ENCODE measurements around the gene FMOD. TPM values are rescaled to one million over a fixed set of nuclear protein-coding genes. Genes with fewer than 3 reads are reported as not detected.
A peak's percentile ranks its signal among the peaks of the same experiment; 100 is the strongest.
"Not testable (repeated sequence)": the region's sequence is repeated elsewhere in the genome, so short reads cannot be mapped to it uniquely, and the experiment has no call there.

The FMOD gene
- total RNA-seq, 2 donors from 2014 or later = not detected

GRCh38 chr1:203304391-203304918 lies 46.5 kb downstream of the FMOD start:
- Mint-ChIP-seq H3K36me3 (ENCODE audit: low read depth) (peaks cover 16% of the 10 kb centered on the region), H3K4me1 (peaks cover 60% of the 10 kb centered on the region), H3K4me3 (peak overlapping the region; percentile 98), H3K27me3 (no peaks in the 10 kb centered on the region), H3K27ac (peak overlapping the region; percentile 99)
- peaks cover 7% of the 10 kb centered on the region for H3K9me3 ChIP-seq (ENCODE audit: control insufficient read depth, low read length, poor library complexity, severe bottlenecking)
- ATAC-seq (no peak), DNase-seq (no peak)

GRCh38 chr1:203302894-203303293 lies 48.0 kb downstream of the FMOD start:
- Mint-ChIP-seq H3K27ac (peak overlapping the region; percentile 99), H3K36me3 (ENCODE audit: low read depth) (peaks cover 12% of the 10 kb centered on the region), H3K4me1 (peaks cover 54% of the 10 kb centered on the region), H3K27me3 (no peaks in the 10 kb centered on the region), H3K4me3 (no peak overlapping the region)
- peaks cover 5% of the 10 kb centered on the region for H3K9me3 ChIP-seq (ENCODE audit: control insufficient read depth, low read length, poor library complexity, severe bottlenecking)
- DNase-seq = no peak
- no peak for ATAC-seq

- H3K9me3 ChIP-seq (ENCODE audit: control insufficient read depth, low read length, poor library complexity, severe bottlenecking) = peaks cover 5% of the 10 kb centered on the region
- Mint-ChIP-seq H3K4me3 (no peak overlapping the region), H3K27me3 (no peaks in the 10 kb centered on the region), H3K36me3 (ENCODE audit: low read depth) (peaks cover 11% of the 10 kb centered on the region), H3K27ac (peak overlapping the region; percentile 99), H3K4me1 (peaks cover 51% of the 10 kb centered on the region)
- ATAC-seq (no peak), DNase-seq (no peak)
These were observed 48.5 kb downstream of the FMOD start for GRCh38 chr1:203302456-203302855.

GRCh38 chr1:203301331-203301668 lies 49.6 kb downstream of the FMOD start:
- H3K4me1 Mint-ChIP-seq = peaks cover 54% of the 10 kb centered on the region
- ATAC-seq = no peak
- H3K27me3 Mint-ChIP-seq = no peaks in the 10 kb centered on the region
- H3K4me3 Mint-ChIP-seq = no peak overlapping the region
- DNase-seq = no peak
- peak overlapping the region; percentile 59 for H3K27ac Mint-ChIP-seq
- no peaks in the 10 kb centered on the region for H3K9me3 ChIP-seq (ENCODE audit: control insufficient read depth, low read length, poor library complexity, severe bottlenecking)
- peaks cover 2% of the 10 kb centered on the region for H3K36me3 Mint-ChIP-seq (ENCODE audit: low read depth)

GRCh38 chr1:203300441-203301330 lies 50.2 kb downstream of the FMOD start:
- Mint-ChIP-seq H3K27ac (peak overlapping the region; percentile 59), H3K4me1 (peaks cover 54% of the 10 kb centered on the region), H3K4me3 (no peak overlapping the region), H3K27me3 (no peaks in the 10 kb centered on the region), H3K36me3 (ENCODE audit: low read depth) (peaks cover 2% of the 10 kb centered on the region)
- DNase-seq (no peak), ATAC-seq (no peak)
- no peaks in the 10 kb centered on the region for H3K9me3 ChIP-seq (ENCODE audit: control insufficient read depth, low read length, poor library complexity, severe bottlenecking)

- not testable (repeated sequence) for DNase-seq; H3K36me3 Mint-ChIP-seq (ENCODE audit: low read depth); H3K27me3 Mint-ChIP-seq; H3K9me3 ChIP-seq (ENCODE audit: control insufficient read depth, low read length, poor library complexity, severe bottlenecking); H3K4me3 Mint-ChIP-seq; ATAC-seq
- H3K27ac Mint-ChIP-seq = peak overlapping the region; percentile 59
- peaks cover 56% of the 10 kb centered on the region for H3K4me1 Mint-ChIP-seq
These were observed 51.0 kb downstream of the FMOD start for GRCh38 chr1:203299719-203300429.

- H3K4me3 Mint-ChIP-seq = no peak overlapping the region
- no peaks in the 10 kb centered on the region for H3K27me3 Mint-ChIP-seq
- H3K4me1 Mint-ChIP-seq = peaks cover 54% of the 10 kb centered on the region
- DNase-seq (no peak), ATAC-seq (peak; percentile 62)
- peaks cover 2% of the 10 kb centered on the region for H3K36me3 Mint-ChIP-seq (ENCODE audit: low read depth)
- H3K27ac Mint-ChIP-seq = peak overlapping the region; percentile 59
- no peaks in the 10 kb centered on the region for H3K9me3 ChIP-seq (ENCODE audit: control insufficient read depth, low read length, poor library complexity, severe bottlenecking)
These were observed 51.8 kb downstream of the FMOD start for GRCh38 chr1:203299169-203299568.

- Mint-ChIP-seq H3K36me3 (ENCODE audit: low read depth) (no peaks in the 10 kb centered on the region), H3K27me3 (no peaks in the 10 kb centered on the region), H3K4me3 (no peak overlapping the region), H3K27ac (peak overlapping the region; percentile 85), H3K4me1 (peaks cover 46% of the 10 kb centered on the region)
- DNase-seq (no peak), ATAC-seq (no peak)
- H3K9me3 ChIP-seq (ENCODE audit: control insufficient read depth, low read length, poor library complexity, severe bottlenecking) = no peaks in the 10 kb centered on the region
These were observed 54.4 kb downstream of the FMOD start for GRCh38 chr1:203296460-203297073.

- Mint-ChIP-seq H3K4me1 (peaks cover 48% of the 10 kb centered on the region), H3K4me3 (no peak overlapping the region), H3K27me3 (no peaks in the 10 kb centered on the region), H3K36me3 (ENCODE audit: low read depth) (no peaks in the 10 kb centered on the region), H3K27ac (peak overlapping the region; percentile 81)
- no peaks in the 10 kb centered on the region for H3K9me3 ChIP-seq (ENCODE audit: control insufficient read depth, low read length, poor library complexity, severe bottlenecking)
- ATAC-seq (no peak), DNase-seq (no peak)
These were observed 55.1 kb downstream of the FMOD start for GRCh38 chr1:203295796-203296195.

GRCh38 chr1:203291201-203292096 lies 59.5 kb downstream of the FMOD start:
- no peaks in the 10 kb centered on the region for H3K9me3 ChIP-seq (ENCODE audit: control insufficient read depth, low read length, poor library complexity, severe bottlenecking)
- ATAC-seq (no peak), DNase-seq (no peak)
- peak overlapping the region; percentile 100 for H3K27ac Mint-ChIP-seq
- H3K4me1 Mint-ChIP-seq = peaks cover 60% of the 10 kb centered on the region
- no peaks in the 10 kb centered on the region for H3K36me3 Mint-ChIP-seq (ENCODE audit: low read depth)
- H3K27me3 Mint-ChIP-seq = no peaks in the 10 kb centered on the region
- peak overlapping the region; percentile 43 for H3K4me3 Mint-ChIP-seq
